Neural progenitor cell (in vitro differentiated cells): ENCODE results near the gene GK. TPM values are rescaled to one million over a fixed set of nuclear protein-coding genes. Genes with fewer than 3 reads are reported as not detected.
"Not testable (repeated sequence)": the region's sequence is repeated elsewhere in the genome, so short reads cannot be mapped to it uniquely, and the experiment has no call there.

ENCODE experiments used
- DNase-seq: peaks from one replicate; pipeline ENCODE4 v3.0.0-alpha.2; 2016; ENCODE audit warnings: low spot score
- H2AFZ ChIP-seq: fragments of 200-600 bp; sonication (generic); replicated peaks from 2 replicates; pipeline ENCODE4 v1.6.1; 2016; ENCODE audit warnings: antibody characterized with exemption
- H3F3A ChIP-seq: fragments of 200-600 bp; sonication (generic); 2 replicates; pipeline ENCODE4 v1.6.1; 2016; ENCODE audit warnings: antibody characterized with exemption, low read depth
- H3K27ac ChIP-seq: fragments of 200-600 bp; sonication (generic); 2 replicates; pipeline ENCODE4 v1.5.1; 2016; ENCODE audit warnings: mild to moderate bottlenecking
- H3K27me3 ChIP-seq: fragments of 200-600 bp; sonication (generic); 2 replicates; pipeline ENCODE4 v1.6.1; 2016; ENCODE audit warnings: mild to moderate bottlenecking, moderate library complexity
- H3K36me3 ChIP-seq: fragments of 200-600 bp; sonication (generic); 2 replicates; pipeline ENCODE4 v1.5.1; 2016
- H3K4me1 ChIP-seq: fragments of 200-600 bp; sonication (generic); 2 replicates; pipeline ENCODE4 v1.6.1; 2016; ENCODE audit warnings: mixed run types
- H3K4me2 ChIP-seq: fragments of 200-600 bp; sonication (generic); 2 replicates; pipeline ENCODE4 v1.6.1; 2016
- H3K4me3 ChIP-seq: fragments of 200-600 bp; sonication (generic); 2 replicates; pipeline ENCODE4 v1.5.1; 2016
- H3K79me2 ChIP-seq: fragments of 200-600 bp; sonication (generic); 2 replicates; pipeline ENCODE4 v1.6.1; 2016; ENCODE audit warnings: low read depth
- H3K9ac ChIP-seq: fragments of 200-600 bp; sonication (generic); 2 replicates; pipeline ENCODE4 v1.6.1; 2016
- H3K9me3 ChIP-seq: fragments of 200-600 bp; sonication (generic); 2 replicates; pipeline ENCODE4 v1.5.1; 2016; ENCODE audit warnings: low read depth
- H4K20me1 ChIP-seq: fragments of 200-600 bp; sonication (generic); 2 replicates; pipeline ENCODE4 v1.6.1; 2016; ENCODE audit warnings: low read depth
- H3K27ac Mint-ChIP-seq: 3 replicates; pipeline ENCODE4 v1.8.0; 2021; ENCODE audit warnings: mixed read lengths
- H3K27me3 Mint-ChIP-seq: 2 replicates; pipeline ENCODE4 v1.8.0; 2022; ENCODE audit warnings: low read depth, mild to moderate bottlenecking, inconsistent platforms, moderate library complexity, mixed read lengths; ENCODE audit not compliant: insufficient read depth
- H3K36me3 Mint-ChIP-seq: 3 replicates; pipeline ENCODE4 v1.8.0; 2021; ENCODE audit warnings: mixed read lengths
- H3K4me1 Mint-ChIP-seq: 3 replicates; pipeline ENCODE4 v1.8.0; 2021; ENCODE audit warnings: mixed read lengths
- H3K4me3 Mint-ChIP-seq: 3 replicates; pipeline ENCODE4 v1.8.0; 2021; ENCODE audit warnings: mild to moderate bottlenecking, moderate library complexity, mixed read lengths
- H3K9me3 Mint-ChIP-seq: 3 replicates; pipeline ENCODE4 v1.8.0; 2020; ENCODE audit warnings: mixed read lengths
- EZH2 ChIP-seq: fragments of 200-600 bp; sonication (generic); IDR thresholded peaks from 2 replicates; pipeline ENCODE4 v1.6.1; 2017; ENCODE audit warnings: antibody characterized with exemption, mild to moderate bottlenecking, moderate library complexity
- EZH2phosphoT487 ChIP-seq: fragments of 200-600 bp; sonication (generic); IDR thresholded peaks from 2 replicates; pipeline ENCODE4 v1.6.1; 2017; ENCODE audit warnings: antibody characterized with exemption
- total RNA-seq: library from RNA; depleted of rRNA; stranded (reverse); fragments of >200 nt; gene quantifications from 2 replicates; pipeline ENCODE4 v1.2.3, GENCODE V29; 2015; ENCODE audit warnings: low replicate concordance
- TF ChIP-seq, protein P1 (sequence below): fragments of 200-600 bp; sonication (generic); IDR thresholded peaks from 2 replicates; pipeline ENCODE4 v1.5.1; 2017; ENCODE audit warnings: antibody characterized with exemption, mild to moderate bottlenecking

The GK gene
- total RNA-seq, 1 donor from 2014 or later, result 4.4 TPM

GRCh38 chrX:30666094-30666493 is 12.9 kb downstream of the GK start:
- Histone ChIP-seq H3K27ac (no peak overlapping the region), H4K20me1 (no peaks in the 10 kb centered on the region), H3F3A (no peaks in the 10 kb centered on the region), H3K36me3 (no peaks in the 10 kb centered on the region), H3K4me1 (no peaks in the 10 kb centered on the region), H3K9ac (no peak overlapping the region), H3K79me2 (no peaks in the 10 kb centered on the region), H3K9me3 (no peaks in the 10 kb centered on the region), H3K4me2 (no peak overlapping the region), H3K4me3 (no peak overlapping the region), H3K27me3 (no peaks in the 10 kb centered on the region), H2AFZ (no peak overlapping the region)
- no peaks in the 10 kb centered on the region for H3K27me3 Mint-ChIP-seq
- H3K27ac Mint-ChIP-seq, result no peak overlapping the region
- DNase-seq, result no peak
- peaks cover 10% of the 10 kb centered on the region for H3K36me3 Mint-ChIP-seq
- H3K4me3 Mint-ChIP-seq, result no peak overlapping the region
- TF ChIP-seq EZH2, result no peak
- TF ChIP-seq EZH2phosphoT487, result no peak
- TF ChIP-seq, protein P1, sequence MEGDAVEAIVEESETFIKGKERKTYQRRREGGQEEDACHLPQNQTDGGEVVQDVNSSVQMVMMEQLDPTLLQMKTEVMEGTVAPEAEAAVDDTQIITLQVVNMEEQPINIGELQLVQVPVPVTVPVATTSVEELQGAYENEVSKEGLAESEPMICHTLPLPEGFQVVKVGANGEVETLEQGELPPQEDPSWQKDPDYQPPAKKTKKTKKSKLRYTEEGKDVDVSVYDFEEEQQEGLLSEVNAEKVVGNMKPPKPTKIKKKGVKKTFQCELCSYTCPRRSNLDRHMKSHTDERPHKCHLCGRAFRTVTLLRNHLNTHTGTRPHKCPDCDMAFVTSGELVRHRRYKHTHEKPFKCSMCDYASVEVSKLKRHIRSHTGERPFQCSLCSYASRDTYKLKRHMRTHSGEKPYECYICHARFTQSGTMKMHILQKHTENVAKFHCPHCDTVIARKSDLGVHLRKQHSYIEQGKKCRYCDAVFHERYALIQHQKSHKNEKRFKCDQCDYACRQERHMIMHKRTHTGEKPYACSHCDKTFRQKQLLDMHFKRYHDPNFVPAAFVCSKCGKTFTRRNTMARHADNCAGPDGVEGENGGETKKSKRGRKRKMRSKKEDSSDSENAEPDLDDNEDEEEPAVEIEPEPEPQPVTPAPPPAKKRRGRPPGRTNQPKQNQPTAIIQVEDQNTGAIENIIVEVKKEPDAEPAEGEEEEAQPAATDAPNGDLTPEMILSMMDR, result no peak
- H3K4me1 Mint-ChIP-seq, result no peaks in the 10 kb centered on the region
- peaks cover 3% of the 10 kb centered on the region for H3K9me3 Mint-ChIP-seq

DNA sequence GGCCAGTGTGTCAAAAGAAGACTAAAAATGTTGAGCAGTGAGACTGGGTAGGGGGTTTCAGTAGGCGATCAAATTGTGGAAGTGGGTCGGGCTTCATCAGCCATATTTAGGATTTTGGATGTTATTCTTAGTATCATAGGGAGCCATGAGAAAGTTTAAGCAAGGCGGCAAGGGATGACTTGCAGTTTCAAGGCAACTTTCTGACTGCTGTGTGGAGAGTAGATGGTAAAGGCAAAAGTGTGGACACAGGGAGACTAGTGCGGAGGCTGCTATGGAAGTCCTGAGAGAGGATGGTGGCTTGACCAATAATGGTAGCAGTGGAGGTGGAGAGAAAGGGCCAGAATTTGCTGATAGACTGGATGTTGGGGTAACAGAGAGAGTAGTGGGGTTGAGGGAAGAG is 15.4 kb downstream of the GK start:
- Histone ChIP-seq H3K4me3 (no peak overlapping the region), H3K27me3 (no peaks in the 10 kb centered on the region), H3K4me2 (no peak overlapping the region), H3K36me3 (no peaks in the 10 kb centered on the region), H3K9me3 (no peaks in the 10 kb centered on the region), H2AFZ (no peak overlapping the region), H3K4me1 (no peaks in the 10 kb centered on the region), H3K27ac (no peak overlapping the region), H3K9ac (no peak overlapping the region), H3K79me2 (no peaks in the 10 kb centered on the region), H4K20me1 (no peaks in the 10 kb centered on the region), H3F3A (no peaks in the 10 kb centered on the region)
- Mint-ChIP-seq H3K27ac (no peak overlapping the region), H3K36me3 (peaks cover 12% of the 10 kb centered on the region), H3K4me3 (no peak overlapping the region), H3K27me3 (no peaks in the 10 kb centered on the region), H3K9me3 (peaks cover 3% of the 10 kb centered on the region), H3K4me1 (no peaks in the 10 kb centered on the region)
- TF ChIP-seq EZH2phosphoT487, result no peak
- no peak for TF ChIP-seq EZH2
- TF ChIP-seq, protein P1, result no peak
- DNase-seq, result no peak

DNA sequence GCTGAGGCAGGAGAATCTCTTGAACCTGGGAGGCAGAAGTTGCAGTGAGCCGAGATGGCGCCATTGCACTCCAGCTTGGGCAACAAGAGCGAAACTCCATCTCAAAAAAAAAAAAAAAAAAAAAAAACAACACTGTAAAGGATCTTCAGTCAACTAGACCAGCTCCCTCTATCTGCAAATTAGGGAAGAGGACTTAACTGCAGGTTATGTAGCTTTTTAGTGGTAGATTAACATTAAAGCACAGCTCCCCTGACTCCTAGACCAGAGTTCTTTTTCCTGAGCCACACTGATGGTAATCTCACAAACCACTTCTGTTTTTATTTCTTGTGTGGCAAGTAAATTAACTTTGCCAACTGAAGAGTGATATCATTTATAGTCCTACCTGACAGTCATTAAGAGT is 18.0 kb downstream of the GK start:
- not testable (repeated sequence) for H3K4me1 Mint-ChIP-seq, H3K4me3 ChIP-seq, H3K79me2 ChIP-seq, H3K27me3 Mint-ChIP-seq, H4K20me1 ChIP-seq, H2AFZ ChIP-seq, H3K9ac ChIP-seq, H3F3A ChIP-seq, H3K4me3 Mint-ChIP-seq, H3K36me3 ChIP-seq, H3K9me3 ChIP-seq, DNase-seq, H3K4me1 ChIP-seq, H3K4me2 ChIP-seq, H3K27me3 ChIP-seq, H3K9me3 Mint-ChIP-seq, H3K27ac Mint-ChIP-seq, H3K27ac ChIP-seq
- H3K36me3 Mint-ChIP-seq, result peaks cover 15% of the 10 kb centered on the region

GRCh38 chrX:30673127-30673796 is 20.0 kb downstream of the GK start:
- Mint-ChIP-seq H3K27ac (no peak overlapping the region), H3K27me3 (no peaks in the 10 kb centered on the region)
- TF ChIP-seq EZH2phosphoT487 (no peak), EZH2 (no peak)
- TF ChIP-seq, protein P1, result no peak

More at GRCh38 chrX:30673127-30673796, 20.0 kb downstream of the GK start:
- peaks cover 14% of the 10 kb centered on the region for H3K36me3 Mint-ChIP-seq
- Histone ChIP-seq H3K27ac (no peak overlapping the region), H3K9ac (no peak overlapping the region), H3K4me1 (no peaks in the 10 kb centered on the region), H4K20me1 (no peaks in the 10 kb centered on the region), H3K79me2 (no peaks in the 10 kb centered on the region), H3K27me3 (no peaks in the 10 kb centered on the region), H3K36me3 (no peaks in the 10 kb centered on the region), H2AFZ (no peak overlapping the region), H3K9me3 (no peaks in the 10 kb centered on the region), H3K4me2 (no peak overlapping the region), H3K4me3 (no peak overlapping the region), H3F3A (no peaks in the 10 kb centered on the region)
- H3K9me3 Mint-ChIP-seq, result peaks cover 3% of the 10 kb centered on the region
- no peaks in the 10 kb centered on the region for H3K4me1 Mint-ChIP-seq
- no peak overlapping the region for H3K4me3 Mint-ChIP-seq
- no peak for DNase-seq
